Measurements from ENCODE around the gene ZNF275. TPM values are rescaled to one million over a fixed set of nuclear protein-coding genes. Genes with fewer than 3 reads are reported as not detected.

ZNF275 gene
- total RNA-seq, 3 donors from 2014 or later (not counting 1 experiment from before 2014, with no cell fraction given), result 9.1 to 17.4 (median 17.3) TPM

- H3K4me3 Mint-ChIP-seq, result no peak overlapping the region
- Histone ChIP-seq H3K27ac (ENCODE audit: low read length) (no peak overlapping the region), H3K4me1 (ENCODE audit: control insufficient read depth, insufficient read depth, low read length) (no peaks in the 10 kb centered on the region), H3K36me3 (ENCODE audit: control insufficient read depth, insufficient read depth, low read length) (no peaks in the 10 kb centered on the region), H3K9me3 (ENCODE audit: control insufficient read depth, insufficient read depth, low read length) (no peaks in the 10 kb centered on the region), H3K4me3 (ENCODE audit: low read length) (no peak overlapping the region), H3K27me3 (ENCODE audit: control insufficient read depth, insufficient read depth, low read length) (no peaks in the 10 kb centered on the region)
- no peaks in the 10 kb centered on the region for H3K36me3 Mint-ChIP-seq
- peaks cover 0 to 5% of the 10 kb centered on the region in 2 donors for H3K4me1 Mint-ChIP-seq
- no peaks in the 10 kb centered on the region for H3K27me3 Mint-ChIP-seq (ENCODE audit: low read depth in 2 of 2)
- ATAC-seq, result no peak
- TF ChIP-seq CTCF (IDR thresholded peaks at IDR 0.05), result no peak
- no peak for DNase-seq
- 93% methylated on average over 16 of the region's 16 CpGs for WGBS (ENCODE audit: insufficient coverage)
- no peak overlapping the region for H3K27ac Mint-ChIP-seq
- H3K9me3 Mint-ChIP-seq, result no peaks in the 10 kb centered on the region
- intact Hi-C loops (cut with micrococcal nuclease), result no loop called here
Measured at GRCh38 chrX:153392642-153393321, 58.8 kb downstream of the ZNF275 start.

- intact Hi-C loops (cut with micrococcal nuclease), result no loop called here
- no peaks in the 10 kb centered on the region for H3K9me3 Mint-ChIP-seq
- no peak for TF ChIP-seq CTCF (IDR thresholded peaks at IDR 0.05)
- Histone ChIP-seq H3K27me3 (ENCODE audit: control insufficient read depth, insufficient read depth, low read length) (no peaks in the 10 kb centered on the region), H3K4me1 (ENCODE audit: control insufficient read depth, insufficient read depth, low read length) (no peaks in the 10 kb centered on the region), H3K4me3 (ENCODE audit: low read length) (no peak overlapping the region), H3K27ac (ENCODE audit: low read length) (no peak overlapping the region), H3K9me3 (ENCODE audit: control insufficient read depth, insufficient read depth, low read length) (no peaks in the 10 kb centered on the region), H3K36me3 (ENCODE audit: control insufficient read depth, insufficient read depth, low read length) (no peaks in the 10 kb centered on the region)
- WGBS (ENCODE audit: insufficient coverage), result 88% methylated on average over 13 of the region's 13 CpGs
- ATAC-seq, result no peak
- no peaks in the 10 kb centered on the region for H3K27me3 Mint-ChIP-seq (ENCODE audit: low read depth in 2 of 2)
- no peaks in the 10 kb centered on the region for H3K36me3 Mint-ChIP-seq
- H3K4me3 Mint-ChIP-seq, result no peak overlapping the region
- no peak for DNase-seq
- no peak overlapping the region for H3K27ac Mint-ChIP-seq
- peaks cover 0 to 5% of the 10 kb centered on the region in 2 donors for H3K4me1 Mint-ChIP-seq
Measured at GRCh38 chrX:153394612-153395011, 60.7 kb downstream of the ZNF275 start.

- no peaks in the 10 kb centered on the region for H3K36me3 ChIP-seq (ENCODE audit: control insufficient read depth, insufficient read depth, low read length)
- H3K27ac ChIP-seq (ENCODE audit: low read length), result no peak overlapping the region
- H3K36me3 Mint-ChIP-seq, result no peaks in the 10 kb centered on the region
- H3K4me1 ChIP-seq (ENCODE audit: control insufficient read depth, insufficient read depth, low read length), result no peaks in the 10 kb centered on the region
- H3K4me3 Mint-ChIP-seq, result no peak overlapping the region
- H3K4me1 Mint-ChIP-seq, result peaks cover 0 to 5% of the 10 kb centered on the region in 2 donors
- no peaks in the 10 kb centered on the region for H3K27me3 ChIP-seq (ENCODE audit: control insufficient read depth, insufficient read depth, low read length)
- no peak overlapping the region for H3K27ac Mint-ChIP-seq
- TF ChIP-seq CTCF (IDR thresholded peaks at IDR 0.05), result no peak
- no peak overlapping the region for H3K4me3 ChIP-seq (ENCODE audit: low read length)
- no peaks in the 10 kb centered on the region for H3K9me3 Mint-ChIP-seq
- no peaks in the 10 kb centered on the region for H3K27me3 Mint-ChIP-seq (ENCODE audit: low read depth in 2 of 2)
- DNase-seq (no peak), ATAC-seq (no peak)
- 61% methylated on average over 23 of the region's 26 CpGs for WGBS (ENCODE audit: insufficient coverage)
- no peaks in the 10 kb centered on the region for H3K9me3 ChIP-seq (ENCODE audit: control insufficient read depth, insufficient read depth, low read length)
- intact Hi-C loops (cut with micrococcal nuclease), result no loop called here
Measured at GRCh38 chrX:153395613-153396319, 61.8 kb downstream of the ZNF275 start.
